ENCODE measurements around the gene LCT.

Gene LCT

DNA sequence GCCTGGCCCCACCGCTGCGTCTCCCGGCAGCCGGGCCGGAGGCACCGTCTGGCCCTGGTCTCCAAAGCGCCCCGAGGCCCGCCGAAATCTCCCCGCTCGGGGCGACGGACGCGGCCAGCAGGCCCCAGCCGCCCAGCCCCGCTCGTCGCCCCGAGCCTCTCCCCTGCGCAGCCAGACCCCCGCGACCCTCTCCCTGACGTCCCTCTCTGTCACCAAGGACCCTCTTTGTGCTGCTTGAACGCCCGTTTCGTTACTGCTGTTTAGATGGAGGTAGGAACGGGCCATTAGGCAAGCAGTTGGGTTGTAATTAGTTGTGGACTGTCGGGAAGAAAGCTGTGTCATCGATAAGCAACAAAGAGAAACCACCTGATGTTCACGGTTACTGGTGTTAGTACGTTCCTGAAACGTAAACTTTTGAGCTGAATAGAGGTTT is 94.6 kb downstream of the LCT start:
- peak; percentile 70 for DNase-seq (ENCODE audit: low read depth)

DNA sequence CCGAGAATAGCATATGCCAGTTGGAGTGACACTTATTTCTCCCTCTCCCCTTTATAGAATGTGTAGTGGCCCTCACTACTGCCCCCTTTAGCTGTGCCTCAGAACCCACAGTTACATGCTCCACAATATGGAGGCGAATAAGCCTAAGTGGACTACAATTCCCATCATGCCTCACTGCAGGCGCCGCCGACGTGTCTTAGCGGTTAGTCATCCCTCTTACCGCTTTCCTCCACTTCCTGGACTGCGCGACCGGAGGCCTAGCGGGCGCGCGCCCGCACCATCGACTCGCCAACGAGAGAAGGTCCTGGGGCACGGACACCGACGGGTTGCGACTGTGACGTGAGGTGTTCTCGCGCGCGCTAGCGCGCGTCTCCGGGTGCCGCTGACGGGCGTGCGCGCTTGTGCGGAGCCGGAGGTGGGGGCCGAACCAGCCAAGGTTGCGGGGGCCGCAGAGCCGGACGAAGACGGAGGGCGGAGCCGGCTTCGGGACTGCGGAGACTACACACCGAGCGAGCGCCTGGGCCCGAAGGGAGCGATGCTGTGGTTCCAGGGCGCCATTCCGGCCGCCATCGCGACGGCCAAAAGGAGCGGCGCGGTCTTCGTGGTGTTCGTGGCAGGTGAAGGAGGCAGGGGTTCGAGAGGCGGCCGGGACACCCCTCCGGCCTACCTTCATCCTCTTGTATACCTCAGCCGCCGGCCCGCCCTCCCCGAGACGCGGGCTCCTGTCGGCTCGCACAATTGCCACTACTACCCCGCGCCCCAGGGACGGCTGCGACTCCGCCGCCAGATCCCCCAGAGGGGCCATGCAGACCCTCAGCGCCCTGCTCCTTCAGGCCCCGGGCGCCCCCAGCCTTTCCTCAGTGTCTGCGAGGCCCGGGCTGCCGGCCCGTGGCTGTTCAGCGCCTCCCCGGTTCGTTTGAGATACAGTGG is 95.3 kb downstream of the LCT start, which contains the start of gene UBXN4:
Gene UBXN4 (plus strand): TSS at position 461 of the 930 bp plus-strand sequence. CDS start 75 bp downstream, at position 536.
- peak; percentile 99 for DNase-seq (ENCODE audit: low read depth)

DNA sequence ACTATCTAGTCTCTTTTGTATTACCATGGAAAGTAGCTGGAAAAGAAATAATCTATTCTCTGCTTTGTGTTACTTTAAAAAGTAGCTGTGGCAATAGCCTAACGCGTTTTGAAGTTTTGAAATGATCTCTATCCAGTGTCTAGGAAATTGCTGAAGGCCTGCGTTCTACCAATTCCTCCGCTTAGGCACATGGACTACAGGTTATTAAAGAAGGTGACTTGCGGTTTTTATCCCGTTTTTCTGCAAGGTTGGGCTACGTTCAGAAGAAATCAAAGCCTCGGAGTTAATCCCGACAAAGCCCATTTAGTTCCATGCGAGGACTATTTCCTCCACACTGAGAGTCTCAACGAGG is 96.0 kb downstream of the LCT start:
- no peak for DNase-seq (ENCODE audit: low read depth)

DNA sequence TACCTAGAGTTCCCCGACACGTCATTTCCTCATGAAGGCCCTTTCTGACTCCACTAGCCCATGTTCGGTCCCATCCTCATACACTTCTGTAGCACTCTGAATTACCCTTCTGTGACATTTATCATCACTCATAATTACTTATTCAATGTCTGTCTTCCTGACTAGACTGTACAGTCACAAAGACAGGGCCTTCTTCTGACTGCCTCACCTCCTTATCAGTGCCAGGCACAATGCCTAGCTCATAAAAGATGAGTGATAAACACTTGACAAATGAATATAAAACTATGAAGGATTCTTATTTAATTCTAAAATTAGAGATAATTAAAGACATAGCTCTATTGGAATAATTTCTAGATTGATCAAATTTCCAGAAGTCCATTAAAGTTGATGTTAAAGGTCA is 96.8 kb downstream of the LCT start:
- DNase-seq (ENCODE audit: low read depth), result no peak

All from amniotic epithelial cell (primary cell).